GM23248 (cell line): ENCODE data around the gene CDH16. TPM values are rescaled to one million over a fixed set of nuclear protein-coding genes. Genes with fewer than 3 reads are reported as not detected.
"Not testable (repeated sequence)": the region's sequence is repeated elsewhere in the genome, so short reads cannot be mapped to it uniquely, and the experiment has no call there.

ENCODE experiments used
- DNase-seq: peaks from one replicate; pipeline ENCODE4 v3.0.0-alpha.2; 2015
- H2AFZ ChIP-seq: fragments of 200-600 bp; sonication (generic); 2 replicates; pipeline ENCODE4 v1.6.1; 2016; ENCODE audit warnings: antibody characterized with exemption
- H3F3A ChIP-seq: fragments of 200-600 bp; sonication (generic); 2 replicates; pipeline ENCODE4 v1.6.1; 2016; ENCODE audit warnings: mild to moderate bottlenecking, antibody characterized with exemption, mixed run types; ENCODE audit not compliant: insufficient read depth
- H3K27ac ChIP-seq: fragments of 200-600 bp; sonication (generic); 2 replicates; pipeline ENCODE4 v1.5.1; 2016; ENCODE audit warnings: mild to moderate bottlenecking
- H3K27me3 ChIP-seq: fragments of 200-600 bp; sonication (generic); replicated peaks from 2 replicates; pipeline ENCODE4 v1.6.1; 2016; ENCODE audit warnings: mild to moderate bottlenecking; ENCODE audit not compliant: insufficient read depth
- H3K36me3 ChIP-seq: fragments of 200-600 bp; sonication (generic); 2 replicates; pipeline ENCODE4 v1.6.1; 2016; ENCODE audit warnings: low read depth, mild to moderate bottlenecking
- H3K4me1 ChIP-seq: fragments of 200-600 bp; sonication (generic); 2 replicates; pipeline ENCODE4 v1.6.1; 2016; ENCODE audit warnings: mild to moderate bottlenecking; ENCODE audit not compliant: insufficient read depth
- H3K4me2 ChIP-seq: fragments of 200-600 bp; sonication (generic); one replicate; pipeline ENCODE4 v1.6.1; 2016; ENCODE audit warnings: mild to moderate bottlenecking; ENCODE audit not compliant: unreplicated experiment
- H3K4me3 ChIP-seq: fragments of 200-600 bp; sonication (generic); 2 replicates; pipeline ENCODE4 v1.5.1; 2016; ENCODE audit warnings: mild to moderate bottlenecking
- H3K79me2 ChIP-seq: fragments of 200-600 bp; sonication (generic); 2 replicates; pipeline ENCODE4 v1.6.1; 2016; ENCODE audit warnings: mild to moderate bottlenecking; ENCODE audit not compliant: insufficient read depth
- H3K9ac ChIP-seq: fragments of 200-600 bp; sonication (generic); 2 replicates; pipeline ENCODE4 v1.6.1; 2016; ENCODE audit warnings: mild to moderate bottlenecking
- H3K9me2 ChIP-seq: fragments of 200-600 bp; sonication (generic); 2 replicates; pipeline ENCODE4 v1.6.1; 2016; ENCODE audit warnings: mixed run types, mild to moderate bottlenecking, moderate library complexity; ENCODE audit not compliant: insufficient read depth
- H3K9me3 ChIP-seq: fragments of 200-600 bp; sonication (generic); one replicate; pipeline ENCODE4 v1.6.1; 2017; ENCODE audit warnings: low read depth
- H4K20me1 ChIP-seq: fragments of 200-600 bp; sonication (generic); 2 replicates; pipeline ENCODE4 v1.6.0; 2016; ENCODE audit not compliant: insufficient read depth
- EZH2 ChIP-seq: fragments of 200-600 bp; sonication (generic); IDR thresholded peaks from 2 replicates; pipeline ENCODE4 v1.6.1; 2018; ENCODE audit warnings: antibody characterized with exemption, mild to moderate bottlenecking; ENCODE audit not compliant: insufficient read depth, poor library complexity, severe bottlenecking
- EZH2phosphoT487 ChIP-seq: fragments of 200-600 bp; sonication (generic); IDR thresholded peaks from 2 replicates; pipeline ENCODE4 v1.6.1; 2018; ENCODE audit warnings: antibody characterized with exemption, moderate library complexity, mild to moderate bottlenecking, low read depth; ENCODE audit not compliant: insufficient read depth
- WGBS, 2 experiments: methylation state at CpG; one replicate each; pipeline ENCODE4 v1.1.6; 2015 to 2017; ENCODE audit warnings: low lambda C conversion rate in 2 of 2, low coverage in 1 of 2; ENCODE audit errors: missing lambda C conversion rate in 2 of 2; 5-methylcytosine and 5-hydroxymethylcytosine counted together
- in situ Hi-C: fragments of 300-500 bp; cut with MboI; formaldehyde crosslinking; loops from 2 replicates; pipeline ENCODE4 v1.15.0; 2020
- polyA plus RNA-seq: library from polyadenylated mRNA; unstranded; fragments of >200 nt; fragmentation: Nextera tagmentation; extraction: Ambion mirVana; gene quantifications from 2 replicates; pipeline ENCODE4 v1.2.1, GENCODE V29; 2016
- total RNA-seq: library from RNA; depleted of rRNA; stranded (reverse); fragments of >200 nt; shearing (Covaris generic); gene quantifications from 2 replicates; pipeline ENCODE4 v1.2.3, GENCODE V29; 2014

Gene CDH16
- total and polyA plus RNA-seq, 2 experiments from 2014 or later: not detected

DNA sequence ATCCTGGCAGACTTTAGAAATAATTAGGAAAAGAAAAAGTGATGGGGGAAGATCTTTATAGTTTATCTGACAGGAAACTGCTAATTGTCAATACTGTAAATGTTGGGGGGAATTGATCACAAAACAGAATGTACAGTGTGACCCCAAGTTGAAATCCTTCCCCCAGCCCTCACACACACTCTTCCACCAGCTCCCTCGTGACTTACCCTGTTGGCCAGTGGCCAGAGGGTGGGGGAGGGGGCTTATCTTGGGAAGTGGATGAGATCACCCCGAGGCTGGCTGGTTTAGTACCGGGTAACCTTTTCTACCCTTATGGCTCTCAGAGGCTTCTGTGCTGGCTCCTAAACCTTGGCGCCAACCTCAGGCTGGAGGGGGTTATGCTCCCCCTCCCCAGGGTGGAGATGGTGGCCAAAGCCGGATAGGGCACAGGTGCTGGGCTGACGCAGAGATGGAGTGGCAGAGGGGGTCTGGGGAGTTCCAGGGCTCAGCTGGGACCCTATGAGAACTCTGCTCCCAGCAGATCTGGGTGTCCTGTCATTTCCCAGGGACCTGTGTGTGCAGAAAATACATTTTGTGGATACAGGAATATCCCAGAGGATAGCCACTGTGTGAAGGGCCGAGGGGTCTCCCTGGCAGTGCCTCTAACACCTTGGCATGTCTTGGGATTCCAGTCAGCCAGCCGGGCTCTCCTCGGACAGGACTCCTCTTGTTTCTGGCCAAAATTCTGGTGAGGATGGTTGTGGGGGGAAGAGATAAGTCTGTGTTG is 18.6 kb downstream of the CDH16 start:
- H3K4me1 ChIP-seq: peaks cover 9% of the 10 kb centered on the region
- no peaks in the 10 kb centered on the region for H3F3A ChIP-seq
- H3K27ac ChIP-seq: no peak overlapping the region
- H3K36me3 ChIP-seq: no peaks in the 10 kb centered on the region
- H3K9ac ChIP-seq: no peak overlapping the region
- H3K4me3 ChIP-seq: no peak overlapping the region
- H3K4me2 ChIP-seq: peak overlapping the region; percentile 18
- no peaks in the 10 kb centered on the region for H3K9me3 ChIP-seq
- WGBS, 2 experiments: 41 to 50% methylated on average over 9 of the region's 9 CpGs
- H3K9me2 ChIP-seq: no peaks in the 10 kb centered on the region
- in situ Hi-C loops: no loop called here
- peak; percentile 58 for DNase-seq
- H3K27me3 ChIP-seq: no peaks in the 10 kb centered on the region
- no peaks in the 10 kb centered on the region for H4K20me1 ChIP-seq
- no peaks in the 10 kb centered on the region for H3K79me2 ChIP-seq
- TF ChIP-seq EZH2phosphoT487: no peak
- TF ChIP-seq EZH2: no peak
- no peak overlapping the region for H2AFZ ChIP-seq

DNA sequence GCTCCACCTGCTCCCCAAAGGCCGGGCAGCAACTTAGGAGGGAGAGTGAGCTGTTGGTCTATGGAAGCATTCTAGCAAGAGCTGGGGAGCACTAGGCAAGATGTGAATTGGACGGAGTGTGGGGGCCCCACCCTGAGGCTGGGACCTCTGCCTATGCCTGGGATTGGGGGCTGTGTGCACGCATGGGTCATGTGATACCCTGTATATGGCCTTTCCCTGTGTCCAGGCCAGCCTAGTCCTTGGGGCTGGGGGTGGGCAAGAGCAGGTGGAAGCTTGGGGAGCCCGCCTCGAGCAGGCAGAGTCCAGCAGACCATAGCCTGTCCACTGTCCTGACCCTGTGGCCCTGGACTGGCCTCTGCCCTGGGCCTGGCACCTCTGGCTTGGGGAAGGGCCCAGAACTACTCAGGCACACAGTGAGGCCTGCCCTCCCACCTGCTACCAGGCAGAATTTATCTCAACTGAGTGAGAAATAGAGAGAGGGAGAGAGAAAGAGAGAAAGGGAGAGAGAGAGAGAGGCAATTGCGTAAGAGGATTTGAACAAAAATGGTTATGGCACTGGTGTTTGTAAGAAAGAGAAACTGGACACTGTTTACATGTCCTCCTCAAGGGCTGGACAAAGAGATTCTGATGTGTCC is 19.3 kb downstream of the CDH16 start:
- peak; percentile 56 for DNase-seq

DNA sequence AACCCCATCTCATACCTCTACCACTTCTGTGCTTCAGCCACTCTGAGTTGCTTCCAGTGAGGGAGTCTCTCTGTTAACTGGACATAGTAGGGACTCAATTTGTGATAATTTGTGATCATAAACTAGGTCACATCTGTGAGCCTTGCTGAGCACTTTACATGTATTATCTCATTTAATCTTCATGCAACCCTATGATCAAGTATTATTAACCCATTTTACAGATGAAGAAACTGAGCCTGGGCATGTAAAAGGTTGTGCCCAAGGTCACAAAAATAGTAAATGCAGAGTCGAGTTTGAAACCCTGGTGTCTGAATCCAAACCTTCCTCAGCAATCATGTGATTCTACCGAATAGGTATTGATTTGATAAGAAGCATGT is 19.8 kb downstream of the CDH16 start:
- no peaks in the 10 kb centered on the region for H3K9me3 ChIP-seq
- no peak overlapping the region for H3K9ac ChIP-seq
- no peak overlapping the region for H3K27ac ChIP-seq
- no peaks in the 10 kb centered on the region for H4K20me1 ChIP-seq
- WGBS, 2 experiments: 63 to 73% methylated on average over 2 of the region's 2 CpGs
- no peak overlapping the region for H2AFZ ChIP-seq
- no peak overlapping the region for H3K4me3 ChIP-seq
- H3F3A ChIP-seq: no peaks in the 10 kb centered on the region
- DNase-seq: no peak
- no peaks in the 10 kb centered on the region for H3K79me2 ChIP-seq
- no peaks in the 10 kb centered on the region for H3K9me2 ChIP-seq
- in situ Hi-C loops: no loop called here
- no peak overlapping the region for H3K4me2 ChIP-seq
- no peak for TF ChIP-seq EZH2phosphoT487
- TF ChIP-seq EZH2: no peak
- H3K4me1 ChIP-seq: peaks cover 9% of the 10 kb centered on the region
- H3K36me3 ChIP-seq: no peaks in the 10 kb centered on the region
- no peaks in the 10 kb centered on the region for H3K27me3 ChIP-seq

More for the DNA sequence above, 19.3 kb downstream of the CDH16 start:
- H3K27me3 ChIP-seq: no peaks in the 10 kb centered on the region
- no peak overlapping the region for H3K27ac ChIP-seq
- peak overlapping the region; percentile 18 for H3K4me2 ChIP-seq
- in situ Hi-C loops: no loop called here
- H4K20me1 ChIP-seq: no peaks in the 10 kb centered on the region
- no peak overlapping the region for H3K4me3 ChIP-seq
- H3K79me2 ChIP-seq: no peaks in the 10 kb centered on the region
- H3F3A ChIP-seq: no peaks in the 10 kb centered on the region
- H3K9me2 ChIP-seq: no peaks in the 10 kb centered on the region
- H3K36me3 ChIP-seq: no peaks in the 10 kb centered on the region
- peaks cover 9% of the 10 kb centered on the region for H3K4me1 ChIP-seq
- no peak overlapping the region for H2AFZ ChIP-seq
- TF ChIP-seq EZH2: no peak
- no peak for TF ChIP-seq EZH2phosphoT487
- no peak overlapping the region for H3K9ac ChIP-seq
- H3K9me3 ChIP-seq: no peaks in the 10 kb centered on the region
- 92 to 95% methylated on average over 6 of the region's 6 CpGs for WGBS, 2 experiments

DNA sequence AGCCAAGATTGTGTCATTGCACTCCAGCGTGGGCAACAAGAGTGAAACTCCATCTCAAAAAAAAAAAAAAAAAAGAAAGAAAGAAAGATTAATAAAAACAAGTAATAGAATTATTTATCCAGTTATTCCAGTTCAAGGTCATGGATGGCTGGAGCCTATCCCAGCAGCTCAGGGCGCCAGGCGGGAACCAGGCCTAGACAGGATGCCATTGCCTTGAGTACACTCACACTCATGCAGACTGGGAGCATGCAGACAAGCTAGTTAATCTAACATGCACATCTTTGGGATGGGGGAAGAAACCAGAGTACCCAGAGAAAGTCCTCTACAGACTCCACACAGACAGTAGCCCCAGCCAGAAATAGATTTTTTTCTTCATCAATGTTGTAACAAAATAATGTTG is 20.5 kb downstream of the CDH16 start:
- no peaks in the 10 kb centered on the region for H3K9me2 ChIP-seq
- H3K4me1 ChIP-seq: peaks cover 9% of the 10 kb centered on the region
- no peaks in the 10 kb centered on the region for H3K9me3 ChIP-seq
- H3F3A ChIP-seq: no peaks in the 10 kb centered on the region
- H4K20me1 ChIP-seq: no peaks in the 10 kb centered on the region
- H3K36me3 ChIP-seq: no peaks in the 10 kb centered on the region
- H3K27ac ChIP-seq: no peak overlapping the region
- TF ChIP-seq EZH2phosphoT487 (no peak), EZH2 (no peak)
- H3K4me2 ChIP-seq: no peak overlapping the region
- no peak overlapping the region for H3K9ac ChIP-seq
- H3K27me3 ChIP-seq: no peaks in the 10 kb centered on the region
- DNase-seq: peak; percentile 73
- in situ Hi-C loops: no loop called here
- H2AFZ ChIP-seq: no peak overlapping the region
- no peak overlapping the region for H3K4me3 ChIP-seq
- H3K79me2 ChIP-seq: no peaks in the 10 kb centered on the region
- WGBS, 2 experiments: 82 to 84% methylated on average over 3 of the region's 3 CpGs

DNA sequence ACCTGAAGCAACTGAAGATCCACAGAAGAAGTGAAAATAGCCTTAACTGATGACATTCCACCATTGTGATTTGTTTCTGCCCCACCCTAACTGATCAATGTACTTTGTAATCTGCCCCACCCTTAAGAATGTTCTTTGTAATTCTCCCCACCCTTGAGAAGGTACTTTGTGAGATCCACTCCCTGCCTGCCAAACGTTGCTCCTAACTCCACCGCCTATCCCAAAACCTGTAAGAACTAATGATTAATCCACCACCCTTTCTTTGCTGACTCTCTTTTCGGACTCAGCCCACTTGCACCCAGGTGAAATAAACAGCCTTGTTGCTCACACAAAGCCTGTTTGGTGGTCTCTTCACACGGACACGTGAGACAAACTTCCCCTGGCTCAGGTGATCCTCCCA is 22.0 kb downstream of the CDH16 start:
- H3K27ac ChIP-seq, H3K79me2 ChIP-seq, H3K4me3 ChIP-seq, H3K27me3 ChIP-seq, H2AFZ ChIP-seq, H3K9me3 ChIP-seq, H3K4me2 ChIP-seq, H3K4me1 ChIP-seq, H3K9me2 ChIP-seq, in situ Hi-C loops, H4K20me1 ChIP-seq, H3K9ac ChIP-seq, H3K36me3 ChIP-seq, H3F3A ChIP-seq, DNase-seq: not testable (repeated sequence)
- WGBS, 2 experiments: 47 to 67% methylated on average over 5 of the region's 5 CpGs
